CD14-positive monocyte (primary cell): ENCODE measurements around the gene IKZF3. TPM values are rescaled to one million over a fixed set of nuclear protein-coding genes. Genes with fewer than 3 reads are reported as not detected.
A peak's percentile ranks its signal among the peaks of the same experiment; 100 is the strongest.

Experiments
- DNase-seq, 3 donors: peaks; one replicate each; pipeline ENCODE4 v3.0.0-alpha.2; 2011 to 2022
- H2AFZ ChIP-seq: 2 replicates; pipeline ENCODE4 v1.6.0; 2012; ENCODE audit warnings: mild to moderate bottlenecking, low read depth, low read length, inconsistent platforms; ENCODE audit not compliant: insufficient read depth, poor library complexity, severe bottlenecking
- H3K27ac ChIP-seq, 2 donors: 1 replicate in 1 of 2; 2 replicates in 1 of 2; pipeline ENCODE4 v1.5.1; 2012 to 2013; ENCODE audit warnings: low read length in 2 of 2, control low read depth in 1 of 2, inconsistent platforms in 1 of 2, low read depth in 1 of 2, mild to moderate bottlenecking in 1 of 2
- H3K27me3 ChIP-seq, 2 donors: one replicate each; pipeline versions ENCODE4 v1.6.0 to v1.6.1; 2011 to 2013; ENCODE audit warnings: low read length in 2 of 2; ENCODE audit not compliant: control insufficient read depth in 2 of 2, insufficient read depth in 2 of 2
- H3K36me3 ChIP-seq, 2 donors: replicated peaks in 1 of 2; 1 replicate in 1 of 2; 2 replicates in 1 of 2; pipeline versions ENCODE4 v1.5.1 to v1.6.1; 2012 to 2013; ENCODE audit warnings: low read length in 2 of 2, control low read depth in 1 of 2, inconsistent platforms in 1 of 2, mild to moderate bottlenecking in 1 of 2; ENCODE audit not compliant: insufficient read depth in 2 of 2, control insufficient read depth in 1 of 2
- H3K4me1 ChIP-seq, 2 donors: 1 replicate in 1 of 2; 2 replicates in 1 of 2; pipeline versions ENCODE4 v1.5.1 to v1.6.1; 2012 to 2013; ENCODE audit warnings: low read length in 2 of 2, control low read depth in 1 of 2, inconsistent platforms in 1 of 2, mild to moderate bottlenecking in 1 of 2, moderate library complexity in 1 of 2; ENCODE audit not compliant: insufficient read depth in 2 of 2, control insufficient read depth in 1 of 2
- H3K4me2 ChIP-seq: replicated peaks from 2 replicates; pipeline ENCODE3; 2012; ENCODE audit warnings: low read length, moderate library complexity, mild to moderate bottlenecking; ENCODE audit not compliant: poor library complexity, severe bottlenecking; ENCODE audit errors: extremely low read depth
- H3K4me3 ChIP-seq, 3 experiments: fragments of 200-600 bp in 1 of 3; sonication (generic) in 1 of 3; replicated peaks in 1 of 3; 1 replicate in 2 of 3; 2 replicates in 1 of 3; pipeline ENCODE4 v1.5.1; 2011 to 2013; ENCODE audit warnings: low read length in 3 of 3, mild to moderate bottlenecking in 3 of 3, control low read depth in 2 of 3, low read depth in 2 of 3, inconsistent platforms in 1 of 3, moderate library complexity in 1 of 3
- H3K79me2 ChIP-seq: 2 replicates; pipeline ENCODE4 v1.6.0; 2012; ENCODE audit warnings: mild to moderate bottlenecking, control low read depth, inconsistent platforms, low read length, moderate library complexity; ENCODE audit not compliant: insufficient read depth
- H3K9ac ChIP-seq: 2 replicates; pipeline ENCODE4 v1.6.0; 2017; ENCODE audit warnings: low read length, mild to moderate bottlenecking; ENCODE audit not compliant: insufficient read depth, poor library complexity, severe bottlenecking
- H3K9me3 ChIP-seq, 2 donors: replicated peaks in 1 of 2; 1 replicate in 1 of 2; 2 replicates in 1 of 2; pipeline versions ENCODE4 v1.5.1 to v1.6.1; 2012 to 2013; ENCODE audit warnings: low read length in 2 of 2, control low read depth in 1 of 2; ENCODE audit not compliant: control insufficient read depth in 1 of 2, insufficient read depth in 1 of 2
- H4K20me1 ChIP-seq: 2 replicates; pipeline ENCODE4 v1.6.0; 2012; ENCODE audit warnings: mild to moderate bottlenecking, low read length, control low read depth, moderate library complexity; ENCODE audit not compliant: insufficient read depth
- H3K27ac Mint-ChIP-seq, 7 donors: one replicate each; pipeline ENCODE4 v1.8.0; 2020; ENCODE audit warnings: mild to moderate bottlenecking in 7 of 7, mixed read lengths in 7 of 7, moderate library complexity in 6 of 7, inconsistent platforms in 2 of 7
- H3K27me3 Mint-ChIP-seq, 3 donors: one replicate each; pipeline ENCODE4 v1.8.0; 2021 to 2022; ENCODE audit warnings: low read depth in 3 of 3, mild to moderate bottlenecking in 3 of 3, mixed read lengths in 3 of 3, moderate library complexity in 3 of 3, inconsistent platforms in 1 of 3
- H3K36me3 Mint-ChIP-seq, 2 donors: one replicate each; pipeline ENCODE4 v1.8.0; 2020; ENCODE audit warnings: mixed read lengths in 2 of 2, inconsistent platforms in 1 of 2, mild to moderate bottlenecking in 1 of 2
- H3K4me1 Mint-ChIP-seq: one replicate; pipeline ENCODE4 v1.8.0; 2020; ENCODE audit warnings: mild to moderate bottlenecking, mixed read lengths
- H3K4me3 Mint-ChIP-seq, 2 donors: one replicate each; pipeline ENCODE4 v1.8.0; 2020; ENCODE audit warnings: mild to moderate bottlenecking in 2 of 2, mixed read lengths in 2 of 2, moderate library complexity in 1 of 2
- H3K9me3 Mint-ChIP-seq, 7 donors: one replicate each; pipeline ENCODE4 v1.8.0; 2020 to 2022; ENCODE audit warnings: mixed read lengths in 7 of 7, mild to moderate bottlenecking in 6 of 7, moderate library complexity in 6 of 7, inconsistent platforms in 2 of 7
- WGBS: methylation state at CpG from one replicate; pipeline ENCODE4 v1.1.5; 2013; ENCODE audit warnings: missing lambda C conversion rate; ENCODE audit not compliant: insufficient coverage; 5-methylcytosine and 5-hydroxymethylcytosine counted together
- intact Hi-C, 2 donors: fragments of 100-400 bp; cut with micrococcal nuclease; formaldehyde crosslinking; loops; one replicate each; pipeline versions ENCODE4 v1.15.0 to v1.15.1; 2023
- polyA plus RNA-seq, 3 donors: library from polyadenylated mRNA; depleted of rRNA in 1 of 3; unstranded in 2 of 3; stranded (reverse) in 1 of 3; fragments of 300-500 nt in 2 of 3; fragments of >200 nt in 1 of 3; fragmentation: Illumina TruSeq in 2 of 3; gene quantifications; 1 replicate in 2 of 3; 2 replicates in 1 of 3; pipeline ENCODE4 v1.2.3, GENCODE V29; 2012 to 2021
- TF ChIP-seq, protein P1 (sequence below): fragments of 200-600 bp; IDR thresholded peaks from one replicate; pipeline ENCODE4 v1.8.0; 2022; ENCODE audit warnings: antibody characterized with exemption, mild to moderate bottlenecking

Gene IKZF3
- polyA plus RNA-seq, 3 donors = 0.05 to 0.15 (median 0.05) TPM

DNA sequence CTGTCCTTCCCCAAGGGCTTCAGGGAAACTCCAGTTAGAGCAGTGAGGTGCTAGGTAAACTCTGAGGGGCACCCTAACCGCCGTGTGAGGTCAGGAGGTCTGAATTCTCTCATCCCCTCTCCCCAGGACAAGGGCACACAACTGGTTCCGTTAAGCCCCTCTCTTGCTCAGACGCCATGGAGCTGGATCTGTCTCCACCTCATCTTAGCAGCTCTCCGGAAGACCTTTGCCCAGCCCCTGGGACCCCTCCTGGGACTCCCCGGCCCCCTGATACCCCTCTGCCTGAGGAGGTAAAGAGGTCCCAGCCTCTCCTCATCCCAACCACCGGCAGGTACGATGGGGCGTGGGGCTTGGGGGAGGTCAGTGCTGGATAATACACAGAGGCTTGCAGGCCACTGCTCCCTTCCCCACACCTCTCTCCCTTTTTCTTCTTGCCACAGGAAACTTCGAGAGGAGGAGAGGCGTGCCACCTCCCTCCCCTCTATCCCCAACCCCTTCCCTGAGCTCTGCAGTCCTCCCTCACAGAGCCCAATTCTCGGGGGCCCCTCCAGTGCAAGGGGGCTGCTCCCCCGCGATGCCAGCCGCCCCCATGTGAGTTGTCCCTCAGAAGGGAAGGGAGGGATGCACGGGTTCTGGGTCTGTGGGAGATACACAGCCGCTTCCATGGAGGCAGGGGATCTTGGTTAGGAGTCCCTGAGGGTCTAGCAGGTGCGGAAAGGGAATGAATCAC lies 121.8 kb downstream of the IKZF3 start:
- Histone ChIP-seq H3K9me3 (peaks cover 0 to 9% of the 10 kb centered on the region in 2 donors), H4K20me1 (no peaks in the 10 kb centered on the region), H3K36me3 (no peaks in the 10 kb centered on the region), H3K79me2 (no peaks in the 10 kb centered on the region), H3K4me3 (no peak overlapping the region), H3K27me3 (peaks cover 27 to 48% of the 10 kb centered on the region in 2 donors), H3K9ac (no peak overlapping the region), H3K4me2 (no peak overlapping the region), H3K4me1 (peaks cover 11 to 19% of the 10 kb centered on the region in 2 donors), H2AFZ (no peak overlapping the region), H3K27ac (no peak overlapping the region)
- DNase-seq = no peak
- Mint-ChIP-seq H3K9me3 (peaks cover 0 to 16% (median 3%) of the 10 kb centered on the region in 7 donors), H3K27ac (no peak overlapping the region), H3K4me1 (peaks cover 16% of the 10 kb centered on the region), H3K4me3 (peak overlapping the region in 1 of 2 donors; percentile 46), H3K27me3 (peaks cover 53 to 78% (median 65%) of the 10 kb centered on the region in 3 donors), H3K36me3 (peaks cover 0 to 5% of the 10 kb centered on the region in 2 donors)
- intact Hi-C loops = no loop called here
- TF ChIP-seq, protein P1, sequence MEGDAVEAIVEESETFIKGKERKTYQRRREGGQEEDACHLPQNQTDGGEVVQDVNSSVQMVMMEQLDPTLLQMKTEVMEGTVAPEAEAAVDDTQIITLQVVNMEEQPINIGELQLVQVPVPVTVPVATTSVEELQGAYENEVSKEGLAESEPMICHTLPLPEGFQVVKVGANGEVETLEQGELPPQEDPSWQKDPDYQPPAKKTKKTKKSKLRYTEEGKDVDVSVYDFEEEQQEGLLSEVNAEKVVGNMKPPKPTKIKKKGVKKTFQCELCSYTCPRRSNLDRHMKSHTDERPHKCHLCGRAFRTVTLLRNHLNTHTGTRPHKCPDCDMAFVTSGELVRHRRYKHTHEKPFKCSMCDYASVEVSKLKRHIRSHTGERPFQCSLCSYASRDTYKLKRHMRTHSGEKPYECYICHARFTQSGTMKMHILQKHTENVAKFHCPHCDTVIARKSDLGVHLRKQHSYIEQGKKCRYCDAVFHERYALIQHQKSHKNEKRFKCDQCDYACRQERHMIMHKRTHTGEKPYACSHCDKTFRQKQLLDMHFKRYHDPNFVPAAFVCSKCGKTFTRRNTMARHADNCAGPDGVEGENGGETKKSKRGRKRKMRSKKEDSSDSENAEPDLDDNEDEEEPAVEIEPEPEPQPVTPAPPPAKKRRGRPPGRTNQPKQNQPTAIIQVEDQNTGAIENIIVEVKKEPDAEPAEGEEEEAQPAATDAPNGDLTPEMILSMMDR = no peak
- whole genome bisulfite sequencing = 91% methylated on average over 6 of the region's 18 CpGs

DNA sequence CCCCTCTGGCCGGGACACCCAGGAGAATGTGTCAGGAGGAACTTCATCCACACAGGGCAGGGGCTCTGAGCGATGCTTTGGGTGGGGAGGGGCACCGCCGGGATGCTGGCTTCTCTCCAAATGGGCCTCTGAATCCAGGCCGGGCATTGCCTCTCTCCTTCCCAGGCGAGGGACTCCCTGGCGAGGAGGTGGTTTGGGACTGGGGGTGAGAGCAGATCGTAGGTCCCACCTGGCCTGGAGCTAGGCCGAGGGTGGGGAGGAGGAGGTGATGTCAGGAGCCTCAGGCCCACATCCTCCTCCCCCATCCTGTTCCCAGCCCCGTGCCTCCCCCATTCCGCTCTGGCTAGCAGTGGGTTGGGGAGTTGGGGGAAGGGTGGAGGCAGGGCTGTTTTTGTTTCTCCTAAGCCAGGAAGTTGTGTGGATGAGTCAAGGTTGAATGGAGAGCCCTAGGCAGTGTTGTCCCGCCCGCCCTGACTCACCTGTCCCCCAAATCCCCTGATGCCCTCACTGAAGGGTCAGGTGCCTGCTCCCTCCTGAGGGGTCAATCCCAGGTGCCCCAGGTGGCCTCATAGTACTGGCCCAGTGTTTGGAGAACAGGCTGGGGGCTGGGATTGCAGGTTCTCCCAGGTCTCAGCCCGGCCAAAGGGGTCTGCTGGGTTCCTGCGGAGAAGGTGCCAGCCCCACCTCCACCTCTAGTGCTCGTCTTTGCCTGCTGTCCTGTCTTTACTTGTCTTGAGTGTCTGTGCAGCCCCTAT lies 123.6 kb downstream of the IKZF3 start:
- Histone ChIP-seq H3K9ac (no peak overlapping the region), H3K27me3 (peaks cover 39 to 66% of the 10 kb centered on the region in 2 donors), H3K36me3 (no peaks in the 10 kb centered on the region), H3K79me2 (no peaks in the 10 kb centered on the region), H2AFZ (no peak overlapping the region), H3K4me3 (no peak overlapping the region), H3K27ac (no peak overlapping the region), H4K20me1 (no peaks in the 10 kb centered on the region), H3K4me1 (peaks cover 11 to 19% of the 10 kb centered on the region in 2 donors), H3K4me2 (no peak overlapping the region), H3K9me3 (peaks cover 0 to 9% of the 10 kb centered on the region in 2 donors)
- TF ChIP-seq, protein P1 = no peak
- WGBS = no CpG with 5 or more reads among the region's 16 CpGs
- Mint-ChIP-seq H3K27ac (no peak overlapping the region), H3K36me3 (peaks cover 0 to 5% of the 10 kb centered on the region in 2 donors), H3K4me1 (peaks cover 16% of the 10 kb centered on the region), H3K27me3 (peaks cover 68 to 87% (median 82%) of the 10 kb centered on the region in 3 donors), H3K4me3 (peak overlapping the region in 1 of 2 donors; percentile 82), H3K9me3 (peaks cover 0 to 18% (median 7%) of the 10 kb centered on the region in 7 donors)
- peak in 1 of 3 donors; percentile 4 for DNase-seq
- intact Hi-C loops = no loop called here
